Measurements from ENCODE around the gene SNAPIN.
"Not testable (repeated sequence)": the region's sequence is repeated elsewhere in the genome, so short reads cannot be mapped to it uniquely, and the experiment has no call there.

SNAPIN gene

GRCh38 chr1:153649137-153649862, 9.2 kb upstream of the SNAPIN start:
- no peak for DNase-seq

- no peak for DNase-seq
These were observed 8.7 kb upstream of the SNAPIN start for GRCh38 chr1:153649863-153650235.

- DNase-seq, result no peak
These were observed 6.7 kb upstream of the SNAPIN start for GRCh38 chr1:153651771-153652170.

GRCh38 chr1:153652805-153653500, 5.5 kb upstream of the SNAPIN start:
- DNase-seq, result no peak

- no peak for DNase-seq
These were observed 3.2 kb upstream of the SNAPIN start for GRCh38 chr1:153655333-153655732.

- no peak for DNase-seq
These were observed 652 bp downstream of the SNAPIN start for GRCh38 chr1:153659175-153659534.

GRCh38 chr1:153659656-153660055, 1.2 kb downstream of the SNAPIN start:
- no peak for DNase-seq

GRCh38 chr1:153661111-153661708, 2.7 kb downstream of the SNAPIN start:
- no peak for DNase-seq

GRCh38 chr1:153662269-153662668, 3.8 kb downstream of the SNAPIN start:
- no peak for DNase-seq

GRCh38 chr1:153663211-153663610, 4.7 kb downstream of the SNAPIN start:
- no peak for DNase-seq

- DNase-seq, result no peak
These were observed 8.9 kb downstream of the SNAPIN start for GRCh38 chr1:153667439-153667838.

- not testable (repeated sequence) for DNase-seq
These were observed 10.2 kb downstream of the SNAPIN start for GRCh38 chr1:153668672-153669071.

- no peak for DNase-seq
These were observed 11.1 kb downstream of the SNAPIN start for GRCh38 chr1:153669606-153670005.

GRCh38 chr1:153670257-153670858, 11.9 kb downstream of the SNAPIN start:
- no peak for DNase-seq

GRCh38 chr1:153670859-153671627, 12.5 kb downstream of the SNAPIN start, which contains the start of gene ILF2:
TSS of gene ILF2 (minus strand) at chr1:153670993. CDS start at chr1:153670922, 71 bp downstream.
- DNase-seq, result peak; percentile 72

GRCh38 chr1:153671628-153672353, 13.3 kb downstream of the SNAPIN start:
- not testable (repeated sequence) for DNase-seq

GRCh38 chr1:153673511-153673910, 15.0 kb downstream of the SNAPIN start:
- no peak for DNase-seq

- peak; percentile 53 for DNase-seq
These were observed 19.4 kb downstream of the SNAPIN start for GRCh38 chr1:153677718-153678518.

GRCh38 chr1:153678519-153679336, 20.2 kb downstream of the SNAPIN start, which contains the start of gene NPR1:
TSS of gene NPR1 (plus strand) at chr1:153678688. CDS start at chr1:153679109, 421 bp downstream.
- peak; percentile 72 for DNase-seq

Data from 8988T (cell line).